Neural cell (in vitro differentiated cells): Measurements from ENCODE around the gene PEMT.

Experiments used
- EP300 ChIP-seq: fragments of 450-650 bp; conservative IDR thresholded peaks from 2 replicates; pipeline ENCODE4 v1.6.1; 2014; ENCODE audit warnings: antibody characterized with exemption, mild to moderate bottlenecking, moderate library complexity; ENCODE audit not compliant: poor library complexity, severe bottlenecking
- EZH2 ChIP-seq: fragments of 200-600, 300-800 bp; shearing (Covaris generic), sonication (generic); IDR thresholded peaks from 2 replicates; pipeline ENCODE4 v1.6.1; 2014; ENCODE audit warnings: antibody characterized with exemption, low read length, borderline replicate concordance, mild to moderate bottlenecking; ENCODE audit not compliant: insufficient read depth, poor library complexity, severe bottlenecking
- POLR2AphosphoS5 ChIP-seq: IDR thresholded peaks from 2 replicates; pipeline ENCODE4 v1.6.1; 2012
- RAD21 ChIP-seq: fragments of 450-650 bp; conservative IDR thresholded peaks from 2 replicates; pipeline ENCODE4 v1.6.1; 2014; ENCODE audit warnings: antibody characterized with exemption, mild to moderate bottlenecking, moderate library complexity
- REST ChIP-seq: IDR thresholded peaks from 2 replicates; pipeline ENCODE4 v1.6.1; 2012; ENCODE audit warnings: borderline replicate concordance
- SMC3 ChIP-seq: fragments of 450-650 bp; conservative IDR thresholded peaks from 2 replicates; pipeline ENCODE4 v1.6.1; 2014; ENCODE audit warnings: antibody characterized with exemption, mild to moderate bottlenecking, moderate library complexity; ENCODE audit not compliant: poor library complexity
- TAF1 ChIP-seq: IDR thresholded peaks from 2 replicates; pipeline ENCODE4 v1.6.1; 2012; ENCODE audit warnings: low read depth
- TF ChIP-seq, protein P1 (sequence below): fragments of 450-650 bp; IDR thresholded peaks from 2 replicates; pipeline ENCODE4 v1.5.1; 2014; ENCODE audit warnings: antibody characterized with exemption, mild to moderate bottlenecking, moderate library complexity; ENCODE audit not compliant: poor library complexity, severe bottlenecking

GRCh38 chr17:17531156-17531555 is 60.4 kb downstream of the PEMT start:
- TF ChIP-seq EP300 = no peak
- TF ChIP-seq EZH2 = no peak
- TF ChIP-seq REST = no peak
- TF ChIP-seq, protein P1, sequence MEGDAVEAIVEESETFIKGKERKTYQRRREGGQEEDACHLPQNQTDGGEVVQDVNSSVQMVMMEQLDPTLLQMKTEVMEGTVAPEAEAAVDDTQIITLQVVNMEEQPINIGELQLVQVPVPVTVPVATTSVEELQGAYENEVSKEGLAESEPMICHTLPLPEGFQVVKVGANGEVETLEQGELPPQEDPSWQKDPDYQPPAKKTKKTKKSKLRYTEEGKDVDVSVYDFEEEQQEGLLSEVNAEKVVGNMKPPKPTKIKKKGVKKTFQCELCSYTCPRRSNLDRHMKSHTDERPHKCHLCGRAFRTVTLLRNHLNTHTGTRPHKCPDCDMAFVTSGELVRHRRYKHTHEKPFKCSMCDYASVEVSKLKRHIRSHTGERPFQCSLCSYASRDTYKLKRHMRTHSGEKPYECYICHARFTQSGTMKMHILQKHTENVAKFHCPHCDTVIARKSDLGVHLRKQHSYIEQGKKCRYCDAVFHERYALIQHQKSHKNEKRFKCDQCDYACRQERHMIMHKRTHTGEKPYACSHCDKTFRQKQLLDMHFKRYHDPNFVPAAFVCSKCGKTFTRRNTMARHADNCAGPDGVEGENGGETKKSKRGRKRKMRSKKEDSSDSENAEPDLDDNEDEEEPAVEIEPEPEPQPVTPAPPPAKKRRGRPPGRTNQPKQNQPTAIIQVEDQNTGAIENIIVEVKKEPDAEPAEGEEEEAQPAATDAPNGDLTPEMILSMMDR = no peak
- TF ChIP-seq POLR2AphosphoS5 = peak; percentile 21
- peak; percentile 12 for TF ChIP-seq RAD21
- no peak for TF ChIP-seq SMC3
- TF ChIP-seq TAF1 = no peak
